Nephron (organoid): Measurements from ENCODE around the gene LCLAT1.

ENCODE experiments used
- H3K27ac Mint-ChIP-seq, 3 experiments: 2 replicates each; pipeline ENCODE4 v1.8.0; 2020; ENCODE audit warnings: mixed read lengths in 3 of 3, mild to moderate bottlenecking in 2 of 3, moderate library complexity in 1 of 3
- H3K27me3 Mint-ChIP-seq: 2 replicates; pipeline ENCODE4 v1.8.0; 2021; ENCODE audit warnings: low read depth, mild to moderate bottlenecking, moderate library complexity, mixed read lengths
- H3K36me3 Mint-ChIP-seq: 2 replicates; pipeline ENCODE4 v1.8.0; 2020; ENCODE audit warnings: low read depth, mixed read lengths
- H3K4me1 Mint-ChIP-seq: 2 replicates; pipeline ENCODE4 v1.8.0; 2020; ENCODE audit warnings: mixed read lengths
- H3K4me3 Mint-ChIP-seq, 3 experiments: 2 replicates each; pipeline ENCODE4 v1.8.0; 2020; ENCODE audit warnings: mild to moderate bottlenecking in 3 of 3, mixed read lengths in 3 of 3, moderate library complexity in 2 of 3
- H3K9me3 Mint-ChIP-seq: 2 replicates; pipeline ENCODE4 v1.8.0; 2020; ENCODE audit warnings: mixed read lengths
- CTCF ChIP-seq, 3 experiments: fragments of 200-600 bp; sonication (generic); IDR thresholded peaks; one replicate each; pipeline ENCODE4 v1.5.0; 2021; ENCODE audit warnings: antibody characterized with exemption in 3 of 3; ENCODE audit not compliant: unreplicated experiment in 3 of 3

Gene LCLAT1

DNA sequence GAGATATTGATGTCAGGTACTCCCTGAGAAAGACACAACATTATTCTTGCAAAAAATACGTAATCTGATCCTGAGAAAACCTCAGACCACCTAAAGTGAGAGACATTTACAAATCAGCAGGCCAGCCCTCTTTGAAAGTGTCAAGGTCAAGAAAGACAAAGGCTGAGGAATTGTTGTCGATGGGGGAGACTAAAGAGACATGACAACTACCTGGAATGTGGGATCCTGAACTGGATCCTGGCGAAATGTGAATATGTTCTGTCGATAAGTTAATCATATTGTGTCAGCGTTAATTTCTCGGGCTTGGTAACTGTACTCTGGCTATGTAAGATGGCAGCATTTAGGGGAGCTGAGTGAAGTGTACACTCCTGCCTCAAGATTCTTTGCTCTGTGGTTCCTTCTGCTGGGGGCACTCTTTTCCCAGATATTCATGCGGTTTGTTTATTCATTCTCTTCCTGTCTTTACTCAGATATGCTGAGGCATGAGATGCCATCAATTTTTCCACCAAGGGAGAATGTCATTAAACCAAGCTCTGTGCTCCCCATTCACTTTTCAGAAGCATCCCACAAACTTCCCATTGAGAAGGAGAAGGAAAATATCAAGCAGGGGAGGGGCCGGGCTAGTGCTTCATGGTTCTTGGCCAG is 205.3 kb downstream of the LCLAT1 start:
- H3K9me3 Mint-ChIP-seq, result no peaks in the 10 kb centered on the region
- H3K27ac Mint-ChIP-seq, result no peak overlapping the region
- no peaks in the 10 kb centered on the region for H3K36me3 Mint-ChIP-seq
- peaks cover 5% of the 10 kb centered on the region for H3K27me3 Mint-ChIP-seq
- H3K4me3 Mint-ChIP-seq, result no peak overlapping the region
- H3K4me1 Mint-ChIP-seq, result peaks cover 21% of the 10 kb centered on the region
- TF ChIP-seq CTCF (IDR thresholded peaks at IDR 0.05; ENCODE audit: unreplicated experiment in 3 of 3), result no peak

DNA sequence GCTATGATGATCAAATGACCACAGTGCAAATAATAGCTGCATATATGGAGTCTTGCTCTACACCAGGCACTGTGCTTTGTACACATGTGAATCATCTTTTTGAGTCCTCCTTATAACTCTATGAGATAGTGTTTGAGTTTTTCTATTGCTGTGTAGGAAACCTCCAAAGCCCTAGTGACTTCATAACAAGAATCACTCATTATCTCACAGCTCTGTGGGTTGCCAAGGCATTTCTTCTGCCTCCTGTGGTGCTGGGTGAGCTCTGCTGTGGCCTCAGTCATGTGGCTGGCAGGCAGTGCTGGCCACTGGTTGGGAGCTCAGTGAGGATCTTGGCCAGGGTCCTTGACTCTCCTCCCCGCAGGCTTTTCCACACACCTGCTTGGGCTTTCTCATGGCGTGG is 206.8 kb downstream of the LCLAT1 start:
- no peak overlapping the region for H3K4me3 Mint-ChIP-seq

GRCh38 chr2:30654404-30654803 is 207.4 kb downstream of the LCLAT1 start:
- Mint-ChIP-seq H3K9me3 (no peaks in the 10 kb centered on the region), H3K36me3 (no peaks in the 10 kb centered on the region), H3K27me3 (peaks cover 5% of the 10 kb centered on the region), H3K4me1 (peaks cover 21% of the 10 kb centered on the region), H3K4me3 (no peak overlapping the region), H3K27ac (no peak overlapping the region)
- TF ChIP-seq CTCF (IDR thresholded peaks at IDR 0.05; ENCODE audit: unreplicated experiment in 3 of 3), result no peak

More for the DNA sequence above, 206.8 kb downstream of the LCLAT1 start:
- H3K36me3 Mint-ChIP-seq, result no peaks in the 10 kb centered on the region
- TF ChIP-seq CTCF (IDR thresholded peaks at IDR 0.05; ENCODE audit: unreplicated experiment in 3 of 3), result no peak
- no peak overlapping the region for H3K27ac Mint-ChIP-seq
- no peaks in the 10 kb centered on the region for H3K9me3 Mint-ChIP-seq
- H3K27me3 Mint-ChIP-seq, result peaks cover 5% of the 10 kb centered on the region
- peaks cover 21% of the 10 kb centered on the region for H3K4me1 Mint-ChIP-seq

- TF ChIP-seq CTCF (IDR thresholded peaks at IDR 0.05; ENCODE audit: unreplicated experiment in 3 of 3), result no peak
- Mint-ChIP-seq H3K27ac (peak overlapping the region in 2 of 3 experiments; percentile 34 to 46), H3K36me3 (no peaks in the 10 kb centered on the region), H3K4me3 (no peak overlapping the region), H3K27me3 (peaks cover 5% of the 10 kb centered on the region), H3K4me1 (peaks cover 15% of the 10 kb centered on the region), H3K9me3 (peaks cover 3% of the 10 kb centered on the region)
Observed at GRCh38 chr2:30655211-30655610, 208.2 kb downstream of the LCLAT1 start.

- H3K36me3 Mint-ChIP-seq, result no peaks in the 10 kb centered on the region
- TF ChIP-seq CTCF (IDR thresholded peaks at IDR 0.05; ENCODE audit: unreplicated experiment in 3 of 3), result no peak
- peak overlapping the region in 1 of 3 experiments; percentile 21 for H3K4me3 Mint-ChIP-seq
- H3K27me3 Mint-ChIP-seq, result peaks cover 5% of the 10 kb centered on the region
- H3K4me1 Mint-ChIP-seq, result peaks cover 18% of the 10 kb centered on the region
- H3K27ac Mint-ChIP-seq, result peak overlapping the region in 2 of 3 experiments; percentile 34 to 46
- H3K9me3 Mint-ChIP-seq, result peaks cover 3% of the 10 kb centered on the region
Observed at GRCh38 chr2:30655660-30656059, 208.6 kb downstream of the LCLAT1 start.

- TF ChIP-seq CTCF (IDR thresholded peaks at IDR 0.05; ENCODE audit: unreplicated experiment in 3 of 3), result no peak
- Mint-ChIP-seq H3K4me1 (peaks cover 20% of the 10 kb centered on the region), H3K4me3 (no peak overlapping the region), H3K27me3 (peaks cover 5% of the 10 kb centered on the region), H3K36me3 (no peaks in the 10 kb centered on the region), H3K27ac (peak overlapping the region in 1 of 3 experiments; percentile 34), H3K9me3 (peaks cover 3% of the 10 kb centered on the region)
Observed at GRCh38 chr2:30656079-30656478, 209.0 kb downstream of the LCLAT1 start.
